GM19043 (cell line): Measurements from ENCODE around the gene BUB1B.
"Not testable (repeated sequence)": the region's sequence is repeated elsewhere in the genome, so short reads cannot be mapped to it uniquely, and the experiment has no call there.

Experiments used
- ATAC-seq: cut with Tn5 transposase; IDR thresholded peaks from one replicate; pipeline ENCODE4 v1.9.1; 2021; ENCODE audit warnings: low read depth; ENCODE audit not compliant: unreplicated experiment

The BUB1B gene

GRCh38 chr15:40136470-40137302 is 24.2 kb upstream of the BUB1B start:
- ATAC-seq = no peak

GRCh38 chr15:40137303-40138200 is 23.3 kb upstream of the BUB1B start:
- no peak for ATAC-seq

GRCh38 chr15:40138201-40138570 is 22.7 kb upstream of the BUB1B start:
- ATAC-seq = not testable (repeated sequence)

GRCh38 chr15:40142428-40142827 is 18.4 kb upstream of the BUB1B start:
- ATAC-seq = no peak

- ATAC-seq = no peak
Measured at GRCh38 chr15:40146037-40146436, 14.8 kb upstream of the BUB1B start.

- no peak for ATAC-seq
Measured at GRCh38 chr15:40149339-40149738, 11.5 kb upstream of the BUB1B start.

- ATAC-seq = no peak
Measured at GRCh38 chr15:40150163-40150925, 10.5 kb upstream of the BUB1B start.

GRCh38 chr15:40151499-40151898 is 9.4 kb upstream of the BUB1B start:
- no peak for ATAC-seq

- ATAC-seq = no peak
Measured at GRCh38 chr15:40151991-40152390, 8.9 kb upstream of the BUB1B start.

GRCh38 chr15:40154821-40155220 is 6.0 kb upstream of the BUB1B start:
- ATAC-seq = not testable (repeated sequence)

GRCh38 chr15:40155270-40155910 is 5.5 kb upstream of the BUB1B start:
- ATAC-seq = no peak

- ATAC-seq = no peak
Measured at GRCh38 chr15:40157778-40158447, 3.0 kb upstream of the BUB1B start.

GRCh38 chr15:40160021-40160420 is 848 bp upstream of the BUB1B start:
- no peak for ATAC-seq

- no peak for ATAC-seq
Measured at GRCh38 chr15:40161693-40162391, 973 bp downstream of the BUB1B start.

- ATAC-seq = no peak
Measured at GRCh38 chr15:40162552-40162951, 1.7 kb downstream of the BUB1B start.

- ATAC-seq = no peak
Measured at GRCh38 chr15:40163657-40164416, 3.0 kb downstream of the BUB1B start.

- ATAC-seq = not testable (repeated sequence)
Measured at GRCh38 chr15:40167374-40167773, 6.5 kb downstream of the BUB1B start.

- ATAC-seq = no peak
Measured at GRCh38 chr15:40175160-40175559, 14.3 kb downstream of the BUB1B start.
